ENCODE measurements around the gene SPACA9.

GRCh38 chr9:132861666-132862065, 17.0 kb upstream of the SPACA9 start:
- no peak for TF ChIP-seq CTCF (conservative IDR thresholded peaks at IDR 0.05)
- TF ChIP-seq ZFX (IDR thresholded peaks at IDR 0.05): no peak

Data from C4-2B (cell line).